Body of pancreas (tissue), 4 donors: Measurements from ENCODE around the gene SEMA4F. TPM values are rescaled to one million over a fixed set of nuclear protein-coding genes. Genes with fewer than 3 reads are reported as not detected.
A peak's percentile ranks its signal among the peaks of the same experiment; 100 is the strongest.

Experiments
- ATAC-seq: fragments of 150-250 bp; one replicate; pipeline ENCODE4 v1.9.1; 2016
- DNase-seq, 4 donors: peaks; one replicate each; pipeline ENCODE4 v3.0.0-alpha.2; 2019
- H3K27ac ChIP-seq, 4 donors: fragments of 200-600 bp; sonication (generic); 1 replicate in 3 of 4; 2 replicates in 1 of 4; pipeline versions ENCODE4 v1.5.1 to v1.6.1; 2016 to 2019; ENCODE audit warnings: mild to moderate bottlenecking in 1 of 4, mixed read lengths in 1 of 4, moderate library complexity in 1 of 4
- H3K27me3 ChIP-seq, 2 donors: fragments of 200-600 bp; sonication (generic); one replicate each; pipeline ENCODE4 v1.6.0; 2016; ENCODE audit warnings: mild to moderate bottlenecking in 1 of 2
- H3K36me3 ChIP-seq, 2 donors: fragments of 200-600 bp; sonication (generic); replicated peaks in 1 of 2; 2 replicates each; pipeline ENCODE4 v1.5.1; 2016; ENCODE audit warnings: low read depth in 2 of 2; ENCODE audit not compliant: insufficient read depth in 1 of 2
- H3K4me1 ChIP-seq: fragments of 200-600 bp; sonication (generic); one replicate; pipeline ENCODE4 v1.6.0; 2016
- H3K4me3 ChIP-seq, 2 donors: fragments of 200-600 bp; sonication (generic); 1 replicate in 1 of 2; 2 replicates in 1 of 2; pipeline ENCODE4 v1.5.1; 2016 to 2019
- H3K9me3 ChIP-seq, 3 donors: fragments of 200-600 bp; sonication (generic); 1 replicate in 2 of 3; 2 replicates in 1 of 3; pipeline ENCODE4 v1.5.1; 2016
- POLR2A ChIP-seq, 3 donors: fragments of 450-650 bp; IDR thresholded peaks; one replicate each; pipeline ENCODE4 v1.6.1; 2016; ENCODE audit warnings: antibody characterized with exemption in 3 of 3, mild to moderate bottlenecking in 2 of 3
- WGBS, 2 donors: methylation state at CpG; one replicate each; pipeline ENCODE4 v1.1.5; 2017; 5-methylcytosine and 5-hydroxymethylcytosine counted together
- intact Hi-C: fragments of 100-400 bp; cut with DNase I; formaldehyde crosslinking; loops from one replicate; pipeline ENCODE4 v1.15.1; 2023
- total RNA-seq, 2 donors: library from RNA; depleted of rRNA; stranded (reverse); fragments of >200 nt; gene quantifications; one replicate each; pipeline ENCODE4 v1.1.0, GENCODE V29; 2016
- TF ChIP-seq, protein P1 (sequence below), 7 experiments: fragments of 450-650 bp in 4 of 7; fragments of 200-600 bp in 3 of 7; sonication (generic) in 3 of 7; IDR thresholded peaks; one replicate each; pipeline ENCODE4 v1.5.1; 2016 to 2019; ENCODE audit warnings: antibody characterized with exemption in 7 of 7

The SEMA4F gene
- total RNA-seq, 2 donors from 2014 or later, result 3.1 to 4.6 TPM

- H3K9me3 ChIP-seq, result no peaks in the 10 kb centered on the region
- no peak for DNase-seq
- intact Hi-C loops, result no loop called here
- no peaks in the 10 kb centered on the region for H3K36me3 ChIP-seq
- no peak overlapping the region for H3K27ac ChIP-seq
- TF ChIP-seq, protein P1, sequence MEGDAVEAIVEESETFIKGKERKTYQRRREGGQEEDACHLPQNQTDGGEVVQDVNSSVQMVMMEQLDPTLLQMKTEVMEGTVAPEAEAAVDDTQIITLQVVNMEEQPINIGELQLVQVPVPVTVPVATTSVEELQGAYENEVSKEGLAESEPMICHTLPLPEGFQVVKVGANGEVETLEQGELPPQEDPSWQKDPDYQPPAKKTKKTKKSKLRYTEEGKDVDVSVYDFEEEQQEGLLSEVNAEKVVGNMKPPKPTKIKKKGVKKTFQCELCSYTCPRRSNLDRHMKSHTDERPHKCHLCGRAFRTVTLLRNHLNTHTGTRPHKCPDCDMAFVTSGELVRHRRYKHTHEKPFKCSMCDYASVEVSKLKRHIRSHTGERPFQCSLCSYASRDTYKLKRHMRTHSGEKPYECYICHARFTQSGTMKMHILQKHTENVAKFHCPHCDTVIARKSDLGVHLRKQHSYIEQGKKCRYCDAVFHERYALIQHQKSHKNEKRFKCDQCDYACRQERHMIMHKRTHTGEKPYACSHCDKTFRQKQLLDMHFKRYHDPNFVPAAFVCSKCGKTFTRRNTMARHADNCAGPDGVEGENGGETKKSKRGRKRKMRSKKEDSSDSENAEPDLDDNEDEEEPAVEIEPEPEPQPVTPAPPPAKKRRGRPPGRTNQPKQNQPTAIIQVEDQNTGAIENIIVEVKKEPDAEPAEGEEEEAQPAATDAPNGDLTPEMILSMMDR (IDR thresholded peaks at IDR 0.05), result no peak
- TF ChIP-seq POLR2A (IDR thresholded peaks at IDR 0.05), result no peak
- no peaks in the 10 kb centered on the region for H3K4me1 ChIP-seq
- no peaks in the 10 kb centered on the region for H3K27me3 ChIP-seq
- 82 to 85% methylated on average over 3 of the region's 3 CpGs for WGBS, 2 donors
- no peak for ATAC-seq
- no peak overlapping the region for H3K4me3 ChIP-seq
These were observed 31.4 kb downstream of the SEMA4F start for GRCh38 chr2:74685408-74685807.

GRCh38 chr2:74688881-74689280 lies 34.8 kb downstream of the SEMA4F start:
- Histone ChIP-seq H3K4me1 (no peaks in the 10 kb centered on the region), H3K4me3 (no peak overlapping the region), H3K27me3 (no peaks in the 10 kb centered on the region), H3K27ac (no peak overlapping the region), H3K36me3 (no peaks in the 10 kb centered on the region), H3K9me3 (no peaks in the 10 kb centered on the region)
- intact Hi-C loops, result no loop called here
- TF ChIP-seq, protein P1 (IDR thresholded peaks at IDR 0.05), result no peak
- no peak for TF ChIP-seq POLR2A (IDR thresholded peaks at IDR 0.05)
- no peak for ATAC-seq
- 85 to 95% methylated on average over 1 of the region's 1 CpG for WGBS, 2 donors
- no peak for DNase-seq

- no peak overlapping the region for H3K27ac ChIP-seq
- 59 to 60% methylated on average over 3 of the region's 3 CpGs for WGBS, 2 donors
These were observed 35.6 kb downstream of the SEMA4F start for GRCh38 chr2:74689671-74690070.

GRCh38 chr2:74690571-74690970 lies 36.5 kb downstream of the SEMA4F start:
- Histone ChIP-seq H3K4me1 (no peaks in the 10 kb centered on the region), H3K4me3 (no peak overlapping the region), H3K36me3 (no peaks in the 10 kb centered on the region), H3K27ac (no peak overlapping the region), H3K9me3 (no peaks in the 10 kb centered on the region), H3K27me3 (no peaks in the 10 kb centered on the region)
- ATAC-seq (no peak), DNase-seq (peak; percentile 20 to 40 (median 24))
- intact Hi-C loops, result no loop called here
- no peak for TF ChIP-seq POLR2A (IDR thresholded peaks at IDR 0.05)
- TF ChIP-seq, protein P1 (IDR thresholded peaks at IDR 0.05), result peak in 6 of 7 experiments; percentile 47 to 78 (median 66)
- 3% methylated on average over 4 of the region's 4 CpGs for WGBS, 2 donors

More at GRCh38 chr2:74689671-74690070, 35.6 kb downstream of the SEMA4F start:
- no peaks in the 10 kb centered on the region for H3K9me3 ChIP-seq
- ATAC-seq (no peak), DNase-seq (no peak)
- no peaks in the 10 kb centered on the region for H3K36me3 ChIP-seq
- no peak for TF ChIP-seq POLR2A (IDR thresholded peaks at IDR 0.05)
- TF ChIP-seq, protein P1 (IDR thresholded peaks at IDR 0.05), result no peak
- no peak overlapping the region for H3K4me3 ChIP-seq
- no peaks in the 10 kb centered on the region for H3K27me3 ChIP-seq
- H3K4me1 ChIP-seq, result no peaks in the 10 kb centered on the region
- intact Hi-C loops, result no loop called here

DNA sequence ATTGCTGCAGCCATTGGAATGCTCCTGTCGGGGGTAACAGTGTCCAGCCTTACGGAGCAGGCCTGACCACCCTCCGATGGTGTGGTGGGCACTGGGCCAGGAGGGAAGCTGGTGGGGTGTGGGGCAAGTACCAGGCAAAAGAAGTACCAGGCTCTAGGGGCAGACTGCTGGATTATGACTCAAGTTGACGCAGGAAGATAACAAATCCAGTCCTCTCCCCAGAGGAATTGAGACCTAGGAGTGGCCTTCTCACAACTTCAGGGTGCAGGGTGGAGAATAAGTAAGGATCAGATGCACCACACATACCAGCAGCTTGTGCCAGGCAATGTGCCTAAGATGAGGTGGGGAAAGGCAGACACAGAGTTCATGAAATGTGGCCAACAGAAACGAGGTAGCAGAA lies 37.9 kb downstream of the SEMA4F start:
- H3K9me3 ChIP-seq, result no peaks in the 10 kb centered on the region
- intact Hi-C loops, result no loop called here
- H3K27ac ChIP-seq, result no peak overlapping the region
- no peak for DNase-seq
- 65 to 66% methylated on average over 5 of the region's 5 CpGs for WGBS, 2 donors
- no peak overlapping the region for H3K4me3 ChIP-seq
- no peaks in the 10 kb centered on the region for H3K36me3 ChIP-seq
- no peaks in the 10 kb centered on the region for H3K4me1 ChIP-seq
- ATAC-seq, result no peak
- H3K27me3 ChIP-seq, result no peaks in the 10 kb centered on the region
- TF ChIP-seq, protein P1 (IDR thresholded peaks at IDR 0.05), result no peak
- TF ChIP-seq POLR2A (IDR thresholded peaks at IDR 0.05), result no peak
